ENCODE measurements around the gene OTUD1. TPM values are rescaled to one million over a fixed set of nuclear protein-coding genes. Genes with fewer than 3 reads are reported as not detected.

Gene OTUD1
- total and polyA plus RNA-seq, 10 of the 15 experiments (the other 5 are each of a cell fraction or from before 2014, with no cell fraction given), result 0.18 to 1.6 (median 0.63) TPM; not detected in 1

DNA sequence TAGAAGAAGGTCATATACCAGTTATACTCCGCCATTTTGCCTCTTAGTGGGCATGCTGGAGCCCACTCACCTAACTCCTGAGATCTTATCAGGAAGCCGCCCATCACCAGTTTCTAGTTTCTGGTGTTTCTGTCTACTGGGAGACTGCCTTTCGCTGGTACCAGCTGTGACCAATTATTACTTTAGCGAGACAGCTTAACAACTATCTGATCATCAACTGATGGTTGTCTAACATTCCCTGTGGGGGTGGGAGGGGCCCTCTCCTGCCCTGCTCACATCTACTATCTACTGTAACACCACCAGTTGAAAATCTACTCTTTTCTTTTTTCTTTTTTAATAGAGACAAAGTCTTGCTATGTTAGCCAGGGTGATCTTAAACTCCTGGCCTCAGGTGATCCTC lies 48.1 kb upstream of the OTUD1 start (continued):
- TF ChIP-seq, protein P1, sequence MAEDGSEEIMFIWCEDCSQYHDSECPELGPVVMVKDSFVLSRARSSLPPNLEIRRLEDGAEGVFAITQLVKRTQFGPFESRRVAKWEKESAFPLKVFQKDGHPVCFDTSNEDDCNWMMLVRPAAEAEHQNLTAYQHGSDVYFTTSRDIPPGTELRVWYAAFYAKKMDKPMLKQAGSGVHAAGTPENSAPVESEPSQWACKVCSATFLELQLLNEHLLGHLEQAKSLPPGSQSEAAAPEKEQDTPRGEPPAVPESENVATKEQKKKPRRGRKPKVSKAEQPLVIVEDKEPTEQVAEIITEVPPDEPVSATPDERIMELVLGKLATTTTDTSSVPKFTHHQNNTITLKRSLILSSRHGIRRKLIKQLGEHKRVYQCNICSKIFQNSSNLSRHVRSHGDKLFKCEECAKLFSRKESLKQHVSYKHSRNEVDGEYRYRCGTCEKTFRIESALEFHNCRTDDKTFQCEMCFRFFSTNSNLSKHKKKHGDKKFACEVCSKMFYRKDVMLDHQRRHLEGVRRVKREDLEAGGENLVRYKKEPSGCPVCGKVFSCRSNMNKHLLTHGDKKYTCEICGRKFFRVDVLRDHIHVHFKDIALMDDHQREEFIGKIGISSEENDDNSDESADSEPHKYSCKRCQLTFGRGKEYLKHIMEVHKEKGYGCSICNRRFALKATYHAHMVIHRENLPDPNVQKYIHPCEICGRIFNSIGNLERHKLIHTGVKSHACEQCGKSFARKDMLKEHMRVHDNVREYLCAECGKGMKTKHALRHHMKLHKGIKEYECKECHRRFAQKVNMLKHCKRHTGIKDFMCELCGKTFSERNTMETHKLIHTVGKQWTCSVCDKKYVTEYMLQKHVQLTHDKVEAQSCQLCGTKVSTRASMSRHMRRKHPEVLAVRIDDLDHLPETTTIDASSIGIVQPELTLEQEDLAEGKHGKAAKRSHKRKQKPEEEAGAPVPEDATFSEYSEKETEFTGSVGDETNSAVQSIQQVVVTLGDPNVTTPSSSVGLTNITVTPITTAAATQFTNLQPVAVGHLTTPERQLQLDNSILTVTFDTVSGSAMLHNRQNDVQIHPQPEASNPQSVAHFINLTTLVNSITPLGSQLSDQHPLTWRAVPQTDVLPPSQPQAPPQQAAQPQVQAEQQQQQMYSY (CRISPR knock-in tag; IDR thresholded peaks at IDR 0.05), result no peak
- TF ChIP-seq RB1 (IDR thresholded peaks at IDR 0.05; ENCODE audit: borderline replicate concordance), result no peak
- TF ChIP-seq SIN3A (IDR thresholded peaks at IDR 0.05; ENCODE audit: low read depth, low read length), result no peak
- TF ChIP-seq SMAD1 (IDR thresholded peaks at IDR 0.05; ENCODE audit: low read depth, partially characterized antibody), result no peak
- no peak for TF ChIP-seq EP300 (IDR thresholded peaks at IDR 0.05; ENCODE audit: borderline replicate concordance in 1 of 2, control insufficient read depth in 1 of 2, low read depth in 2 of 2, low read length in 2 of 2)

DNA sequence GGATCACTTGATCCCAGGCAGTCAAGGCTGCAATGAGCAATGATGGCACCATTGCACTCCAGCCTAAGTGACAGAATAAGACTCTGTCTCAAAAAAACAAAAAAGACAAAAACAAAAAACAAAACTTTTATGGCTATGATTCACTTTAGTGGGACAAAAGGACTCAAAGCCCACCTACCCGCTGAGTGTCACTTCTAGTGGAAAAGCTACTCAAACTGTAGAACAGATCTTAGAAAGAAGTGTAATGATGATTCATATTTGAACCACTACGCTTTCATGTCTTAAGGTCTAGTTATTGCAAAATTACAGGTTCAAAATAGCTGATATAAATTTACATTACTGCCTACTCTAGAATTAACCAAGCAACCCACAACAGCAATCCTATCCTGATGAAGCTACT lies 47.1 kb upstream of the OTUD1 start:
- FAIRE-seq (no peak), ATAC-seq (no peak), DNase-seq (ENCODE audit: low read depth, low spot score) (no peak)
- Histone ChIP-seq H3K9me3 (replicated peaks; ENCODE audit: control insufficient read depth, insufficient read depth, low read length) (no peaks in the 10 kb centered on the region; the same call in 2 of the 3 replicates), H4K20me1 (ENCODE audit: control insufficient read depth, insufficient read depth) (no peaks in the 10 kb centered on the region), H2AFZ (ENCODE audit: control insufficient read depth, low read depth, low read length) (no peak overlapping the region), H3K27me3 (replicated peaks in 1 of 2; ENCODE audit: control insufficient read depth in 2 of 2, insufficient read depth in 2 of 2, low read length in 1 of 2) (no peaks in the 10 kb centered on the region), H3K4me2 (ENCODE audit: control insufficient read depth, insufficient read depth) (no peak overlapping the region), H3K4me3 (no peak overlapping the region), H3K27ac (ENCODE audit: control insufficient read depth, insufficient read depth) (no peak overlapping the region), H3K36me3 (ENCODE audit: control insufficient read depth in 2 of 2, insufficient read depth in 2 of 2, low read length in 1 of 2) (no peaks in the 10 kb centered on the region), H3K9ac (ENCODE audit: control insufficient read depth, insufficient read depth, low read length) (no peak overlapping the region), H3K4me1 (ENCODE audit: control insufficient read depth, insufficient read depth, low read length) (no peaks in the 10 kb centered on the region), H3K79me2 (ENCODE audit: control insufficient read depth, insufficient read depth, low read length) (no peaks in the 10 kb centered on the region)
- no TSS peak for BruUV-seq (replicated peaks)
- ChIA-PET RAD21 (ENCODE audit: unreplicated experiment) (no interaction called here), CTCF (interaction anchor here (0.6 to 1.0 kb wide), 2 partner anchors 12 to 1128 kb away, joined by 3 read pairs; no protein-coding TSS in a partner anchor), POLR2A (no interaction called here), SMC1A (ENCODE audit: uncharacterized antibody, unreplicated experiment) (no interaction called here)
- 0% methylated on average over 2 of the region's 2 CpGs for WGBS (ENCODE audit: insufficient coverage, insufficient replicate concordance, low lambda C conversion rate, missing lambda C conversion rate)
- in situ Hi-C loops (cut with MboI), result no loop called here
- intact Hi-C loops (cut with micrococcal nuclease; ENCODE audit: unreplicated experiment), result no loop called here
- TF ChIP-seq SIX5 (IDR thresholded peaks at IDR 0.05; ENCODE audit: low read depth, low read length, severe bottlenecking), result no peak
- TF ChIP-seq HDGF (IDR thresholded peaks at IDR 0.05), result no peak
- TF ChIP-seq, protein P2, sequence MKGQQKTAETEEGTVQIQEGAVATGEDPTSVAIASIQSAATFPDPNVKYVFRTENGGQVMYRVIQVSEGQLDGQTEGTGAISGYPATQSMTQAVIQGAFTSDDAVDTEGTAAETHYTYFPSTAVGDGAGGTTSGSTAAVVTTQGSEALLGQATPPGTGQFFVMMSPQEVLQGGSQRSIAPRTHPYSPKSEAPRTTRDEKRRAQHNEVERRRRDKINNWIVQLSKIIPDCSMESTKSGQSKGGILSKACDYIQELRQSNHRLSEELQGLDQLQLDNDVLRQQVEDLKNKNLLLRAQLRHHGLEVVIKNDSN (IDR thresholded peaks at IDR 0.05; ENCODE audit: borderline replicate concordance, extremely low read length, insufficient read depth, low read depth, low read length), result no peak
- no peak for TF ChIP-seq YY1 (IDR thresholded peaks at IDR 0.05; ENCODE audit: low read depth, low read length)
- no peak for TF ChIP-seq JUND (IDR thresholded peaks at IDR 0.05; ENCODE audit: low read depth, low read length)
- TF ChIP-seq, protein P3, sequence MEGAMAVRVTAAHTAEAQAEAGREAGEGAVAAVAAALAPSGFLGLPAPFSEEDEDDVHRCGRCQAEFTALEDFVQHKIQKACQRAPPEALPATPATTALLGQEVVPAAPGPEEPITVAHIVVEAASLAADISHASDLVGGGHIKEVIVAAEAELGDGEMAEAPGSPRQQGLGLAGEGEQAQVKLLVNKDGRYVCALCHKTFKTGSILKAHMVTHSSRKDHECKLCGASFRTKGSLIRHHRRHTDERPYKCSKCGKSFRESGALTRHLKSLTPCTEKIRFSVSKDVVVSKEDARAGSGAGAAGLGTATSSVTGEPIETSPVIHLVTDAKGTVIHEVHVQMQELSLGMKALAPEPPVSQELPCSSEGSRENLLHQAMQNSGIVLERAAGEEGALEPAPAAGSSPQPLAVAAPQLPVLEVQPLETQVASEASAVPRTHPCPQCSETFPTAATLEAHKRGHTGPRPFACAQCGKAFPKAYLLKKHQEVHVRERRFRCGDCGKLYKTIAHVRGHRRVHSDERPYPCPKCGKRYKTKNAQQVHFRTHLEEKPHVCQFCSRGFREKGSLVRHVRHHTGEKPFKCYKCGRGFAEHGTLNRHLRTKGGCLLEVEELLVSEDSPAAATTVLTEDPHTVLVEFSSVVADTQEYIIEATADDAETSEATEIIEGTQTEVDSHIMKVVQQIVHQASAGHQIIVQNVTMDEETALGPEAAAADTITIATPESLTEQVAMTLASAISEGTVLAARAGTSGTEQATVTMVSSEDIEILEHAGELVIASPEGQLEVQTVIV (IDR thresholded peaks at IDR 0.05; ENCODE audit: borderline replicate concordance, partially characterized antibody), result no peak
- no peak for TF ChIP-seq IKZF2 (IDR thresholded peaks at IDR 0.05)
- no peak for TF ChIP-seq NFIC (IDR thresholded peaks at IDR 0.05; ENCODE audit: low read depth, low read length)
- no peak for TF ChIP-seq NR2C2 (IDR thresholded peaks at IDR 0.05; ENCODE audit: borderline replicate concordance, control insufficient read depth, insufficient read length, low read depth)
- no peak for TF ChIP-seq HDAC6 (IDR thresholded peaks at IDR 0.05; ENCODE audit: unreplicated experiment)
- no peak for TF ChIP-seq SMC3 (IDR thresholded peaks at IDR 0.05; ENCODE audit: borderline replicate concordance, low read length)
- TF ChIP-seq CREB1 (IDR thresholded peaks at IDR 0.05; ENCODE audit: low read depth), result no peak

All from GM12878 (cell line).